A549 (cell line): Measurements from ENCODE around the gene NHEJ1. TPM values are rescaled to one million over a fixed set of nuclear protein-coding genes. Genes with fewer than 3 reads are reported as not detected.
A peak's percentile ranks its signal among the peaks of the same experiment; 100 is the strongest.

ENCODE experiments used
- ATAC-seq, 2 experiments: fragments of 200-7000 bp in 1 of 2; fragments of >200 bp in 1 of 2; cut with Nextera tagmentation in 1 of 2; cut with Tn5 transposase in 1 of 2; 3 replicates each; pipeline versions ENCODE4 v1.8.0 to v1.9.1; 2018 to 2020; ENCODE audit warnings: mild to moderate bottlenecking in 1 of 2, moderate library complexity in 1 of 2
- CTCF ChIA-PET: fragments of 300-600 bp; sonication (Branson Sonifier 250); formaldehyde crosslinking; extraction: SDS; loops from one replicate; lab custom pipeline; 2021; ENCODE audit warnings: antibody characterized with exemption, inconsistent platforms; lab: Yijun Ruan, JAX
- POLR2A ChIA-PET: fragments of 350-600 bp; formaldehyde crosslinking; extraction: SDS; loops from one replicate; lab custom pipeline; 2021; ENCODE audit warnings: antibody characterized with exemption, inconsistent platforms; lab: Yijun Ruan, JAX
- DNase-seq, 2 experiments: peaks; one replicate each; pipeline versions ENCODE4 v3.0.0 to v3.0.0-alpha.2; 2011 to 2016; ENCODE audit warnings: low read depth in 1 of 2, low spot score in 1 of 2
- FAIRE-seq: peaks from 2 replicates; lab custom pipeline; 2011; peaks lifted over from hg19 to GRCh38; lab: Jason Lieb, UNC
- H3K27ac ChIP-seq, 2 experiments: fragments of >200 bp; sonication (Bioruptor Twin); formaldehyde crosslinking; 3 replicates each; pipeline ENCODE4 v1.5.1; 2016 to 2017
- H3K4me1 ChIP-seq: fragments of >200 bp; sonication (Bioruptor Twin); formaldehyde crosslinking; 3 replicates; pipeline ENCODE4 v1.6.1; 2016
- H3K4me2 ChIP-seq: fragments of >200 bp; sonication (Bioruptor Twin); formaldehyde crosslinking; 3 replicates; pipeline ENCODE4 v1.6.1; 2016
- H3K4me3 ChIP-seq: fragments of >200 bp; sonication (Bioruptor Twin); formaldehyde crosslinking; 3 replicates; pipeline ENCODE4 v1.5.1; 2016
- H3K9me3 ChIP-seq: fragments of >200 bp; sonication (Bioruptor Twin); formaldehyde crosslinking; 3 replicates; pipeline ENCODE4 v1.6.1; 2016
- CBX2 ChIP-seq: fragments of 200-600 bp; sonication (generic); IDR thresholded peaks from 2 replicates; pipeline ENCODE4 v1.6.1; 2016; ENCODE audit warnings: low read depth, mild to moderate bottlenecking, borderline replicate concordance
- CBX8 ChIP-seq: fragments of 200-600 bp; sonication (generic); IDR thresholded peaks from 2 replicates; pipeline ENCODE4 v1.6.1; 2016
- CHD4 ChIP-seq: fragments of 200-600 bp; sonication (generic); IDR thresholded peaks from 2 replicates; pipeline ENCODE4 v1.6.1; 2016; ENCODE audit warnings: antibody characterized with exemption, mild to moderate bottlenecking, borderline replicate concordance
- EHF ChIP-seq: fragments of 250-450 bp; sonication (Bioruptor Pico); IDR thresholded peaks from 2 replicates; pipeline ENCODE4 v1.5.0; 2020; ENCODE audit warnings: mild to moderate bottlenecking
- EHMT2 ChIP-seq: fragments of 200-600 bp; sonication (generic); IDR thresholded peaks from 2 replicates; pipeline ENCODE4 v1.6.1; 2016; ENCODE audit warnings: antibody characterized with exemption, low read depth, mild to moderate bottlenecking, moderate library complexity
- ELK1 ChIP-seq: fragments of 150-350 bp; IDR thresholded peaks from 2 replicates; pipeline ENCODE4 v1.6.1; 2014; ENCODE audit warnings: low read depth, mild to moderate bottlenecking, low read length
- EP300 ChIP-seq, 2 experiments: fragments of >200 bp; sonication (Bioruptor Twin); formaldehyde crosslinking; IDR thresholded peaks; 2 replicates in 1 of 2; 3 replicates in 1 of 2; pipeline ENCODE4 v1.6.1; 2016 to 2017
- ESRRA ChIP-seq: fragments of 150-350 bp; IDR thresholded peaks from 2 replicates; pipeline ENCODE4 v1.6.1; 2014; ENCODE audit warnings: mild to moderate bottlenecking, low read length, borderline replicate concordance
- FOXS1 ChIP-seq: fragments of 250-450 bp; sonication (Bioruptor Pico); IDR thresholded peaks from 2 replicates; pipeline ENCODE4 v1.5.0; 2020; ENCODE audit warnings: mild to moderate bottlenecking, moderate library complexity
- GATA3 ChIP-seq: IDR thresholded peaks from 2 replicates; pipeline ENCODE4 v1.6.1; 2012; ENCODE audit warnings: borderline replicate concordance
- HOXB13 ChIP-seq: fragments of 250-450 bp; sonication (Bioruptor Pico); IDR thresholded peaks from 2 replicates; pipeline ENCODE4 v1.5.0; 2020; ENCODE audit warnings: low read depth, mild to moderate bottlenecking, moderate library complexity
- JUN ChIP-seq, 2 experiments: fragments of >200 bp; sonication (Bioruptor Twin); formaldehyde crosslinking; IDR thresholded peaks; 2 replicates in 1 of 2; 3 replicates in 1 of 2; pipeline ENCODE4 v1.6.1; 2016 to 2017
- KDM1A ChIP-seq: fragments of 200-600 bp; sonication (generic); IDR thresholded peaks from 2 replicates; pipeline ENCODE4 v1.6.1; 2016; ENCODE audit warnings: low read depth, mild to moderate bottlenecking
- KDM5A ChIP-seq: fragments of 200-600 bp; sonication (generic); IDR thresholded peaks from 2 replicates; pipeline ENCODE4 v1.6.1; 2016; ENCODE audit warnings: antibody characterized with exemption, mild to moderate bottlenecking
- MAFK ChIP-seq: fragments of 450-650 bp; IDR thresholded peaks from 2 replicates; pipeline ENCODE4 v1.6.1; 2014; ENCODE audit not compliant: partially characterized antibody
- MAZ ChIP-seq: fragments of 150-350 bp; IDR thresholded peaks from 2 replicates; pipeline ENCODE4 v1.6.1; 2014; ENCODE audit warnings: antibody characterized with exemption, low read depth, low read length, borderline replicate concordance
- MYC ChIP-seq: IDR thresholded peaks from 2 replicates; pipeline ENCODE4 v1.6.1; 2012; ENCODE audit warnings: mild to moderate bottlenecking, inconsistent platforms, low read length, improper control_type of control experiment, borderline replicate concordance
- NR3C1 ChIP-seq: fragments of >200 bp; sonication (Bioruptor Twin); formaldehyde crosslinking; IDR thresholded peaks from 3 replicates; pipeline ENCODE4 v1.6.1; 2017
- PBX3 ChIP-seq: IDR thresholded peaks from 2 replicates; pipeline ENCODE4 v1.6.1; 2012
- POLR2A ChIP-seq: IDR thresholded peaks from 2 replicates; pipeline ENCODE4 v1.6.1; 2012; ENCODE audit warnings: mild to moderate bottlenecking, low read length
- POLR2AphosphoS2 ChIP-seq: conservative IDR thresholded peaks from 2 replicates; pipeline ENCODE4 v1.6.1; 2012; ENCODE audit warnings: low read length, improper control_type of control experiment, inconsistent platforms
- RAD21 ChIP-seq, 2 experiments: fragments of >200 bp in 1 of 2; sonication (Bioruptor Twin) in 1 of 2; formaldehyde crosslinking in 1 of 2; IDR thresholded peaks in 1 of 2; conservative IDR thresholded peaks in 1 of 2; 2 replicates in 1 of 2; 3 replicates in 1 of 2; pipeline ENCODE4 v1.6.1; 2012 to 2018; ENCODE audit warnings: inconsistent platforms in 1 of 2
- RARB ChIP-seq: fragments of 250-450 bp; sonication (Bioruptor Pico); IDR thresholded peaks from 2 replicates; pipeline ENCODE4 v1.8.0; 2021; ENCODE audit warnings: mild to moderate bottlenecking, moderate library complexity
- RCOR1 ChIP-seq: fragments of 150-350 bp; IDR thresholded peaks from 2 replicates; pipeline ENCODE4 v1.6.1; 2014; ENCODE audit warnings: antibody characterized with exemption, low read length, low read depth
- RFX5 ChIP-seq: fragments of 450-650 bp; IDR thresholded peaks from 2 replicates; pipeline ENCODE4 v1.7.1; 2014; ENCODE audit warnings: antibody characterized with exemption, mild to moderate bottlenecking, moderate library complexity
- SMC3 ChIP-seq: fragments of >200 bp; sonication (Bioruptor Twin); formaldehyde crosslinking; IDR thresholded peaks from 3 replicates; pipeline ENCODE4 v1.6.1; 2018; ENCODE audit warnings: inconsistent platforms
- USF2 ChIP-seq: fragments of 450-650 bp; IDR thresholded peaks from 2 replicates; pipeline ENCODE4 v1.6.1; 2014; ENCODE audit warnings: antibody characterized with exemption
- ZC3H11A ChIP-seq: fragments of 450-650 bp; IDR thresholded peaks from 2 replicates; pipeline ENCODE4 v1.6.1; 2014; ENCODE audit warnings: antibody characterized with exemption, mild to moderate bottlenecking
- WGBS: methylation state at CpG from one replicate; pipeline ENCODE4 v1.1.6; 2017; ENCODE audit errors: missing lambda C conversion rate; 5-methylcytosine and 5-hydroxymethylcytosine counted together
- polyA plus RNA-seq, 4 experiments: library from polyadenylated mRNA; depleted of rRNA in 3 of 4; stranded (reverse); fragments of >200 nt; fragmentation: RNase III in 1 of 4; extraction: RNeasy Plus Mini Kit Qiagen cat#74134 plus additional on column Dnase treatment in 1 of 4; gene quantifications; 2 replicates in 3 of 4; 3 replicates in 1 of 4; pipeline ENCODE4 v1.2.3, GENCODE V29; 2011 to 2017
- TF ChIP-seq, protein P1 (sequence below): fragments of 250-450 bp; sonication (Bioruptor Pico); IDR thresholded peaks from 2 replicates; pipeline ENCODE4 v1.5.0; 2021; ENCODE audit warnings: mild to moderate bottlenecking, moderate library complexity, borderline replicate concordance
- TF ChIP-seq, protein P2 (sequence below): fragments of >200 bp; sonication (Bioruptor Twin); formaldehyde crosslinking; IDR thresholded peaks from 3 replicates; pipeline ENCODE4 v1.5.1; 2016
- TF ChIP-seq, protein P3 (sequence below): fragments of >200 bp; sonication (Bioruptor Twin); formaldehyde crosslinking; IDR thresholded peaks from 2 replicates; pipeline ENCODE4 v1.6.1; 2016

The NHEJ1 gene
- polyA plus RNA-seq, 2 of the 4 experiments (the other 2 are of a cell fraction), result 18.5 to 31.8 TPM

- TF ChIP-seq ESRRA (no peak), HOXB13 (CRISPR knock-in tag) (no peak), POLR2A (no peak), CBX8 (no peak), MAFK (no peak), EP300 (IDR thresholded peaks at IDR 0.05) (no peak), MYC (no peak), RAD21 (conservative IDR thresholded peaks at IDR 0.05 in 1 of 2, IDR thresholded peaks at IDR 0.05 in 1 of 2) (no peak), ZC3H11A (no peak), SMC3 (no peak), KDM1A (no peak), FOXS1 (no peak), CHD4 (no peak), EHF (CRISPR knock-in tag) (no peak), ELK1 (no peak), GATA3 (no peak), MAZ (no peak), NR3C1 (no peak)
- TF ChIP-seq, protein P1, sequence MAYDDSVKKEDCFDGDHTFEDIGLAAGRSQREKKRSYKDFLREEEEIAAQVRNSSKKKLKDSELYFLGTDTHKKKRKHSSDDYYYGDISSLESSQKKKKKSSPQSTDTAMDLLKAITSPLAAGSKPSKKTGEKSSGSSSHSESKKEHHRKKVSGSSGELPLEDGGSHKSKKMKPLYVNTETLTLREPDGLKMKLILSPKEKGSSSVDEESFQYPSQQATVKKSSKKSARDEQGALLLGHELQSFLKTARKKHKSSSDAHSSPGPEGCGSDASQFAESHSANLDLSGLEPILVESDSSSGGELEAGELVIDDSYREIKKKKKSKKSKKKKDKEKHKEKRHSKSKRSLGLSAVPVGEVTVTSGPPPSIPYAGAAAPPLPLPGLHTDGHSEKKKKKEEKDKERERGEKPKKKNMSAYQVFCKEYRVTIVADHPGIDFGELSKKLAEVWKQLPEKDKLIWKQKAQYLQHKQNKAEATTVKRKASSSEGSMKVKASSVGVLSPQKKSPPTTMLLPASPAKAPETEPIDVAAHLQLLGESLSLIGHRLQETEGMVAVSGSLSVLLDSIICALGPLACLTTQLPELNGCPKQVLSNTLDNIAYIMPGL, result no peak
- TF ChIP-seq, protein P2, sequence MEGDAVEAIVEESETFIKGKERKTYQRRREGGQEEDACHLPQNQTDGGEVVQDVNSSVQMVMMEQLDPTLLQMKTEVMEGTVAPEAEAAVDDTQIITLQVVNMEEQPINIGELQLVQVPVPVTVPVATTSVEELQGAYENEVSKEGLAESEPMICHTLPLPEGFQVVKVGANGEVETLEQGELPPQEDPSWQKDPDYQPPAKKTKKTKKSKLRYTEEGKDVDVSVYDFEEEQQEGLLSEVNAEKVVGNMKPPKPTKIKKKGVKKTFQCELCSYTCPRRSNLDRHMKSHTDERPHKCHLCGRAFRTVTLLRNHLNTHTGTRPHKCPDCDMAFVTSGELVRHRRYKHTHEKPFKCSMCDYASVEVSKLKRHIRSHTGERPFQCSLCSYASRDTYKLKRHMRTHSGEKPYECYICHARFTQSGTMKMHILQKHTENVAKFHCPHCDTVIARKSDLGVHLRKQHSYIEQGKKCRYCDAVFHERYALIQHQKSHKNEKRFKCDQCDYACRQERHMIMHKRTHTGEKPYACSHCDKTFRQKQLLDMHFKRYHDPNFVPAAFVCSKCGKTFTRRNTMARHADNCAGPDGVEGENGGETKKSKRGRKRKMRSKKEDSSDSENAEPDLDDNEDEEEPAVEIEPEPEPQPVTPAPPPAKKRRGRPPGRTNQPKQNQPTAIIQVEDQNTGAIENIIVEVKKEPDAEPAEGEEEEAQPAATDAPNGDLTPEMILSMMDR, result no peak
- DNase-seq, result no peak
- ChIA-PET POLR2A (no interaction called here), CTCF (interaction anchor here (0.6 to 12.0 kb wide), 51 partner anchors 8 to 244 kb away, joined by 3 to 173 read pairs (median 8); partner anchors contain the start of genes CRYBA2 and IHH)
- H3K4me3 ChIP-seq, result no peak overlapping the region
- FAIRE-seq, result no peak
- no peak for ATAC-seq
- no peak overlapping the region for H3K27ac ChIP-seq
- H3K4me2 ChIP-seq, result no peak overlapping the region
- H3K9me3 ChIP-seq, result no peaks in the 10 kb centered on the region
- H3K4me1 ChIP-seq, result peaks cover 12% of the 10 kb centered on the region
Measured at GRCh38 chr2:219120082-219120481, 40.5 kb downstream of the NHEJ1 start.

- ATAC-seq (peak; percentile 83 to 96), DNase-seq (peak; percentile 45 to 62), FAIRE-seq (no peak)
- ChIA-PET CTCF (interaction anchor here (0.6 to 12.0 kb wide), 51 partner anchors 8 to 243 kb away, joined by 3 to 173 read pairs (median 7); partner anchors contain the start of genes CRYBA2 and IHH), POLR2A (no interaction called here)
- Histone ChIP-seq H3K4me2 (no peak overlapping the region), H3K4me3 (no peak overlapping the region), H3K27ac (no peak overlapping the region), H3K9me3 (no peaks in the 10 kb centered on the region), H3K4me1 (peaks cover 7% of the 10 kb centered on the region)
- WGBS, result 56% methylated on average over 7 of the region's 7 CpGs
- TF ChIP-seq JUN (IDR thresholded peaks at IDR 0.05), result no peak
- no peak for TF ChIP-seq RARB (CRISPR knock-in tag)
- no peak for TF ChIP-seq CHD4
- TF ChIP-seq USF2, result no peak
- TF ChIP-seq POLR2A, result no peak
- TF ChIP-seq CBX2, result no peak
- no peak for TF ChIP-seq PBX3
- TF ChIP-seq, protein P2, result peak; percentile 83
- TF ChIP-seq RCOR1, result no peak
- no peak for TF ChIP-seq EHMT2
- TF ChIP-seq KDM5A, result no peak
- TF ChIP-seq RFX5, result no peak
- no peak for TF ChIP-seq POLR2AphosphoS2
- peak; percentile 81 to 84 for TF ChIP-seq RAD21 (conservative IDR thresholded peaks at IDR 0.05 in 1 of 2, IDR thresholded peaks at IDR 0.05 in 1 of 2)
- TF ChIP-seq, protein P3, sequence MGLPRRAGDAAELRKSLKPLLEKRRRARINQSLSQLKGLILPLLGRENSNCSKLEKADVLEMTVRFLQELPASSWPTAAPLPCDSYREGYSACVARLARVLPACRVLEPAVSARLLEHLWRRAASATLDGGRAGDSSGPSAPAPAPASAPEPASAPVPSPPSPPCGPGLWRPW, result no peak
Measured at GRCh38 chr2:219119422-219120043, 41.1 kb downstream of the NHEJ1 start.
